Fibroblast of mammary gland (primary cell): ENCODE results near the gene KRTAP6-2.

Source experiments
- DNase-seq: peaks from one replicate; pipeline ENCODE4 v3.0.0-alpha.2; 2010; ENCODE audit warnings: low read depth
- H3K4me3 ChIP-seq: 2 replicates; pipeline ENCODE4 v1.5.1; 2011; ENCODE audit warnings: low read depth, mild to moderate bottlenecking, low read length, moderate library complexity; ENCODE audit not compliant: control insufficient read depth
- TF ChIP-seq, protein P1 (sequence below): conservative IDR thresholded peaks from 2 replicates; pipeline ENCODE4 v1.5.1; 2011; ENCODE audit warnings: low read depth, low read length, inconsistent platforms; ENCODE audit not compliant: control insufficient read depth, insufficient read depth

Gene KRTAP6-2

DNA sequence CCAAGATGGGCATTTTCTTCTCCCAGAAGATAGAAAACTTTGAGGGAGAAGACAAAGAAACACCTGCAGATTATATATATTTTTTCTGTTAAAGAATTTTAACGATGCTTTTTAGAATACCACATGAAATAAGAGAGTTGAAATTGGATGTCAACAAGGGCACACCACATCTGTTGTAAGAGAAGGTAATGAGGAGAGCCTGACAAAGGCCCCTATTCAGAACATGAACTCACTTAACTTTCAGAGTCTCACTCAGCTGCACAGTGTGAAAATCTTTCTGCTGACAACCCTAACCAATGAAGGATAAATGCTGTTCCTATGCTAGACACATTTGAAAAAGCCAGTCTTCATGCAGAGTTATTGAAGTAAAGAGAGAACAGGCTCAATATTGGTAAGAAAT is 15.8 kb downstream of the KRTAP6-2 start:
- DNase-seq: no peak
- no peak overlapping the region for H3K4me3 ChIP-seq
- TF ChIP-seq, protein P1, sequence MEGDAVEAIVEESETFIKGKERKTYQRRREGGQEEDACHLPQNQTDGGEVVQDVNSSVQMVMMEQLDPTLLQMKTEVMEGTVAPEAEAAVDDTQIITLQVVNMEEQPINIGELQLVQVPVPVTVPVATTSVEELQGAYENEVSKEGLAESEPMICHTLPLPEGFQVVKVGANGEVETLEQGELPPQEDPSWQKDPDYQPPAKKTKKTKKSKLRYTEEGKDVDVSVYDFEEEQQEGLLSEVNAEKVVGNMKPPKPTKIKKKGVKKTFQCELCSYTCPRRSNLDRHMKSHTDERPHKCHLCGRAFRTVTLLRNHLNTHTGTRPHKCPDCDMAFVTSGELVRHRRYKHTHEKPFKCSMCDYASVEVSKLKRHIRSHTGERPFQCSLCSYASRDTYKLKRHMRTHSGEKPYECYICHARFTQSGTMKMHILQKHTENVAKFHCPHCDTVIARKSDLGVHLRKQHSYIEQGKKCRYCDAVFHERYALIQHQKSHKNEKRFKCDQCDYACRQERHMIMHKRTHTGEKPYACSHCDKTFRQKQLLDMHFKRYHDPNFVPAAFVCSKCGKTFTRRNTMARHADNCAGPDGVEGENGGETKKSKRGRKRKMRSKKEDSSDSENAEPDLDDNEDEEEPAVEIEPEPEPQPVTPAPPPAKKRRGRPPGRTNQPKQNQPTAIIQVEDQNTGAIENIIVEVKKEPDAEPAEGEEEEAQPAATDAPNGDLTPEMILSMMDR: no peak

DNA sequence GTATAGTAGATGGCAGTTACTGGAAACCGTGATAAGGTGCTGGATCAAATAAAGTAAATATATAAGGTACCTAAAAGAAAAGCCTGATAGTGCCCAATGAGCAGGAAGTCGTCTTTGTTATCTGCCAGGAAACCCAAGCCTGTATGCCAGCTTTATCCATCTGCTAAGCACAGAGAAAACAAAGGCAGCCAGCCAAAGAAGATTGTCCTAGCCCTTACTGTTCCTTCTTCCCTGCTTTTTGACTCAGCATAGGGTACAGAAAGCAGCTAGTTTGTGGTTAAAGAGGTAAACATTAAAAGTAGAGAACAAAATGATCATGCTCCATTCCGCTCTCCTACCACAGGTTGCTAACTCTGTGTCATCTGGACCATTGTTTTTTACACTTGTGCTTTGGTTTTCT is 18.6 kb downstream of the KRTAP6-2 start:
- TF ChIP-seq, protein P1: no peak
- no peak for DNase-seq
- no peak overlapping the region for H3K4me3 ChIP-seq

DNA sequence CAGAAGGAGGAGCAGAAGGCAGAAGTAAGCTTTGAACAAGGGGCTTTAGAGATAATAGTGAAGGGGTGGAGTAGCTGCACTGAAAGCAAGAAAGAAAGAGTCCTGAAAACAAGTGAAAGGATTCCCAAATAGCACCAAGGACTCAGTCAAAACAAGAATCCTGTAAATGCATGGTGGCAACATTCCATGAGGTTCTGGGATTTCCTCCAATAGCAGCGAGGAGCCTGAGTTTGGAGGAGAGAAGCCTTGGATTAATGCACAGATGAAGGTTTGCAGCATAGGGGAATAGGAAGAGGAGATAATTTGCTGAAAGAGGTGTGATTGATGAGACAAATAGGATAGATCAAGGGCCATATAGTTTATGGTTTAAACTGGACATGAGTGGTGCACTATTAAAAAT is 19.4 kb downstream of the KRTAP6-2 start:
- no peak overlapping the region for H3K4me3 ChIP-seq
- TF ChIP-seq, protein P1: no peak
- DNase-seq: no peak

DNA sequence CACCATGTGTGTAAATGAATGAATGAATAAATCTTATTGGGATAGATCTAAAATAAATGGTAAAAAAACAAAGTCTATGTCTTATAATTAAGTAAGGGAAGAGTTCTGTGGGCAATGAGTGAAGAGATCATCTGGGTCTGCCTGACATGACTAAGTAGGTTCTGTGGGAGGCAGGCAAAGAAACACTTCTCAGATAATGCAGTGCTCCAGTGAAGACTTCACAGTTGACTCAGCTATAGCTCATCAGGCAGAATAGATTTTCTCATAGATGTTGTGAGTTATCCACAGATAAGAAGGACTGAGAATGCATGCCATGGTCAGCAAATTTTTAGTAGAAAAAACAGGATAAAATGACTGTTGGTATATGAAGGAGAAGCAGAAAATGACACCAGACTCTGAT is 20.9 kb downstream of the KRTAP6-2 start:
- TF ChIP-seq, protein P1: no peak
- no peak for DNase-seq
- no peak overlapping the region for H3K4me3 ChIP-seq

DNA sequence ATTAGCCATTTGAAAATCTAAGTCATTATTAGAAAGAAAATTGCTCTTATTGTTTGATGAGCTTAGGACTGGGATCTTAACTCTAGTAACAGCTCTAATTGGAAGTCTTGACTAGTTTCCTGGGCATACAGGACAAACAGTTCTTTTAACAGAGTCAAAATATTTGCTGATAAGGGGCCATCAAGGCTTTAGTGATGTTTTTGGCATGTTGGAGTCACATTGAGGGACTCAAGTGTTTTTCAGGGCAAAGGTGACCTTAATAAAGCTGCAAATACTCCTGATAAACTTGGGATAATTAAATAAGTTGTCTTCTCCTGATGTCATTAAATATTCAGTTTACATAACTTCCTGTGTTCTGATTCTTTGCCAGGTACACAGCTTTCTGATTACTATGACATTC is 31.1 kb downstream of the KRTAP6-2 start:
- TF ChIP-seq, protein P1: no peak
- no peak for DNase-seq
- no peak overlapping the region for H3K4me3 ChIP-seq

DNA sequence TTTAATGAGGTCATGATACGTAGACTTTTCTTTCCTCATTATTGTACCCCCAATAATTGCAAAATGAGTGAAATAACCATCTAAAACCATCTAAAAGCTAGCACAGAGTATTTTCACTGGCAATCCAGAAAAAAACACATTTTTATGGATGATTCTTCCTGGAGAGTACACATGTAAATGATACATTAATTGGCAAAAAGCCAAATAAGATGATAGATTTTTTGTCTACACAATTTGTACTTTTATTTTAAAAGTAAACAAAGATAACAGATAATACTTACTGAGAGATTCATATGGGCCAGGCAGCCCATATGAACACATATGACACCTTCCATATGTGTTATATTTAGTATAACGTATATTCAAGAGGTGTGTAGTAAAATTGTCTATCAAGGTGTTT is 35.1 kb downstream of the KRTAP6-2 start:
- TF ChIP-seq, protein P1: no peak
- no peak overlapping the region for H3K4me3 ChIP-seq

DNA sequence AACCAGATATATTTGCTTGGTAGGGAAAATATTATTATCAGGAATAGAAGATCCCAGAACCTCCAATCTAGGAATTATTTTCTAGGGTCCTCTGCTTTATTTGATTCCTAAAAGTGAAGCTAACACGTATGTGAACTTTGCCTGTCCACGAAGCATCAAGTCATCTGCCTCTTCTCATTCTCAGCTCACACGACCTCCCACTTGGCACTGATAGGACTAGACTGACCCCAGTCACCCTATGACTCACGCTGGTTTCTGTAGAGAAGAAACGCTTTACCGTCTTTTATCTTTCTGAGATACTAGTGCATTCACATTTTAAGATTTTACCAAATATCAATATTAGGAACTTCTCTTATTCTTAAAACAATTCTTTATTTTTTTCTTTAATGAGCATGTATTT is 35.6 kb downstream of the KRTAP6-2 start:
- no peak for DNase-seq
- TF ChIP-seq, protein P1: no peak
- H3K4me3 ChIP-seq: no peak overlapping the region

More for the DNA sequence above, 35.1 kb downstream of the KRTAP6-2 start:
- no peak for DNase-seq
